HEK293 (cell line): Measurements from ENCODE around the gene DEFB128.

Experiments used
- CTCF ChIA-PET: fragments of 350-600 bp; formaldehyde crosslinking; extraction: SDS; loops from one replicate; lab custom pipeline; 2021; ENCODE audit warnings: antibody characterized with exemption; lab: Yijun Ruan, JAX
- POLR2A ChIA-PET: fragments of 300-600 bp; formaldehyde crosslinking; extraction: SDS; loops from one replicate; lab custom pipeline; 2020; ENCODE audit warnings: antibody characterized with exemption, inconsistent platforms; lab: Yijun Ruan, JAX
- H3K27ac ChIP-seq: fragments of 200-500 bp; sonication (Bioruptor generic); 2 replicates; pipeline ENCODE4 v1.5.1; 2014; ENCODE audit warnings: low read depth, low read length, control low read depth, inconsistent platforms; ENCODE audit errors: extremely low read depth
- H3K36me3 ChIP-seq, 2 experiments: fragments of 200-500 bp in 1 of 2; sonication (Bioruptor generic) in 1 of 2; 1 replicate in 1 of 2; 2 replicates in 1 of 2; pipeline ENCODE4 v1.5.1; 2014 to 2017; ENCODE audit warnings: inconsistent platforms in 2 of 2, low read length in 2 of 2; ENCODE audit not compliant: control insufficient read depth in 2 of 2, insufficient read depth in 1 of 2
- H3K4me1 ChIP-seq: fragments of 200-500 bp; sonication (Bioruptor generic); 2 replicates; pipeline ENCODE4 v1.5.1; 2014; ENCODE audit warnings: mild to moderate bottlenecking, low read length, inconsistent platforms; ENCODE audit not compliant: control insufficient read depth, insufficient read depth
- H3K4me3 ChIP-seq: 2 replicates; pipeline ENCODE4 v1.5.1; 2011; ENCODE audit warnings: low read depth, mild to moderate bottlenecking, control low read depth, low read length, moderate library complexity
- H3K9me3 ChIP-seq: fragments of 200-500 bp; sonication (Bioruptor generic); 2 replicates; pipeline ENCODE4 v1.5.1; 2014; ENCODE audit warnings: low read depth, low read length, inconsistent platforms; ENCODE audit not compliant: control insufficient read depth, insufficient read depth
- HOXA7 ChIP-seq: sonication (generic); formaldehyde crosslinking; IDR thresholded peaks from 2 replicates; pipeline ENCODE4 v1.8.1; 2022; ENCODE audit warnings: missing genetic modification reagents, borderline replicate concordance
- ZBTB1 ChIP-seq: fragments of 450-650 bp; formaldehyde crosslinking; IDR thresholded peaks from 2 replicates; pipeline ENCODE4 v1.5.1; 2016; ENCODE audit warnings: missing biosample characterization, missing genetic modification characterization
- ZBTB17 ChIP-seq: fragments of 450-650 bp; formaldehyde crosslinking; IDR thresholded peaks from 2 replicates; pipeline ENCODE4 v1.5.1; 2016; ENCODE audit warnings: missing biosample characterization, missing genetic modification characterization
- ZNF214 ChIP-seq: fragments of 450-650 bp; formaldehyde crosslinking; IDR thresholded peaks from 2 replicates; pipeline ENCODE4 v1.5.1; 2017; ENCODE audit warnings: missing biosample characterization, mild to moderate bottlenecking, missing genetic modification characterization, borderline replicate concordance
- ZNF248 ChIP-seq: fragments of 450-650 bp; formaldehyde crosslinking; IDR thresholded peaks from 2 replicates; pipeline ENCODE4 v1.5.1; 2017; ENCODE audit warnings: missing biosample characterization, missing genetic modification characterization
- ZNF544 ChIP-seq: fragments of 450-650 bp; formaldehyde crosslinking; IDR thresholded peaks from 2 replicates; pipeline ENCODE4 v1.5.0; 2017; ENCODE audit warnings: missing biosample characterization, missing genetic modification characterization
- ZNF585B ChIP-seq: fragments of 450-650 bp; formaldehyde crosslinking; IDR thresholded peaks from 2 replicates; pipeline ENCODE4 v1.5.1; 2016; ENCODE audit warnings: missing biosample characterization, missing genetic modification characterization
- ZNF623 ChIP-seq: fragments of 450-650 bp; formaldehyde crosslinking; IDR thresholded peaks from 2 replicates; pipeline ENCODE4 v1.5.1; 2016; ENCODE audit warnings: missing biosample characterization, missing genetic modification characterization
- ZNF654 ChIP-seq: fragments of 450-650 bp; formaldehyde crosslinking; IDR thresholded peaks from 2 replicates; pipeline ENCODE4 v1.5.1; 2016; ENCODE audit warnings: low read depth, missing biosample characterization, missing genetic modification characterization

DEFB128 gene

GRCh38 chr20:145877-146276 lies 43.6 kb downstream of the DEFB128 start:
- TF ChIP-seq ZNF214, result no peak
- no peak for TF ChIP-seq HOXA7 (CRISPR knock-in tag)
- TF ChIP-seq ZBTB1 (tag by site-specific recombination), result no peak
- no peak for TF ChIP-seq ZNF585B (tag by site-specific recombination)
- no peak for TF ChIP-seq ZNF248 (tag by site-specific recombination)
- TF ChIP-seq ZNF623 (tag by site-specific recombination), result no peak
- Histone ChIP-seq H3K27ac (no peak overlapping the region), H3K36me3 (no peaks in the 10 kb centered on the region), H3K4me3 (no peak overlapping the region), H3K9me3 (no peaks in the 10 kb centered on the region), H3K4me1 (no peaks in the 10 kb centered on the region)
- CTCF ChIA-PET, result interaction anchor here (1.6 kb wide), 1 partner anchor 8 kb away, joined by 6 read pairs; no protein-coding TSS in a partner anchor
- POLR2A ChIA-PET, result no interaction called here

- POLR2A ChIA-PET, result no interaction called here
- H3K9me3 ChIP-seq, result no peaks in the 10 kb centered on the region
- CTCF ChIA-PET, result no interaction called here
Measured at GRCh38 chr20:142290-142689, 47.2 kb downstream of the DEFB128 start, which contains the start of gene DEFB126. TSS of gene DEFB126 (plus strand) at chr20:142590. CDS start at chr20:142629, 39 bp downstream.

More at GRCh38 chr20:142290-142689, 47.2 kb downstream of the DEFB128 start, which contains the start of gene DEFB126:
- no peak within 1 kb of the TSS for H3K4me3 ChIP-seq
- H3K36me3 ChIP-seq, result no peaks in the 10 kb centered on the region
- TF ChIP-seq ZNF544 (tag by site-specific recombination), result no peak
- no peak for TF ChIP-seq ZNF654 (tag by site-specific recombination)
- TF ChIP-seq ZBTB17, result peak; percentile 30; the same call in 1 of the 2 replicates
- TF ChIP-seq, all 188 proteins: peak for 1
- no peak within 1 kb of the TSS for H3K27ac ChIP-seq
- no peaks in the 10 kb centered on the region for H3K4me1 ChIP-seq
